ENCODE data around the gene ITPR2.

DNA sequence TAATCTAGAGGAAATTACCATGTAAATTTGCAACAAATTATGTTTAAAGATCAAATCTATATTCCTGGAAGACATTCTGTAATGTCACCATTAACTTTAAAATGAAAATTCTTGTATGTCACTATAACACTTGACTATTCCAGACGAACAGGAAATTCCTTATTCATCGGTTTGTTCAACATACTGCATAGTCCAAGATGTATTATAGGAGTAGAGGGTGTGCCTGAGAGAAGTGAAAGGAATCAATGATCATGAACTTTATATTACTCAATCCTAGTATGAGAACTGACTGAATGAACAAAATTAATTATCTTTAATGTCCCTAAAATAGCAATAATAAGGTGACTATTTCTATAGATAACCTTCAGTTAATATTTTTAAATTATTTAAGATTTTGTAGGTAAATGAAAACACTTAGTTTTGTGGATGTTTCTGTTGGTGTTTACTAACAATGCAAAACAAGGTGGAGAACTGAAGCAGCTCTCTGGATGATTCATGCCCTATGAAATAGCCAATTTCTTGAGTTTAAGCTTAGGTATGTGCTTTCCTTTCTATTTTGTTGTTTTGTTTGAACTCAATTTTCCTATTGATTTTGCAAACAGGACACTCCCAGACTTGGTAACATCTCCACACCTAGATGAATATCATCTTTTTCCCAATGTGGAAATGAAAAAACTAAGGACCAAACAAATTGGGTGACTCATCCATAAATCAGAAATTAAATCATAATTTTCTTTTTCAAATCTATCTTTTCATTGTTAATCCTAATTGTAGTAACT is 18.2 kb upstream of the ITPR2 start:
- no peak for TF ChIP-seq CTCF (IDR thresholded peaks at IDR 0.05)
- TF ChIP-seq POLR2A (IDR thresholded peaks at IDR 0.05), result no peak

Data from lower leg skin (tissue), 3 donors.